T-helper 1 cell (primary cell): ENCODE data around the gene EFNA1.
"Not testable (repeated sequence)": the region's sequence is repeated elsewhere in the genome, so short reads cannot be mapped to it uniquely, and the experiment has no call there.

Source experiments
- DNase-seq, 5 donors: peaks; one replicate each; pipeline ENCODE4 v3.0.0-alpha.2; 2012 to 2020

Gene EFNA1

GRCh38 chr1:155160128-155160527 is 32.5 kb downstream of the EFNA1 start:
- no peak for DNase-seq

- not testable (repeated sequence) for DNase-seq
Measured at GRCh38 chr1:155162631-155163030, 35.0 kb downstream of the EFNA1 start.

GRCh38 chr1:155163785-155164184 is 36.1 kb downstream of the EFNA1 start:
- DNase-seq: not testable (repeated sequence)

- DNase-seq: not testable (repeated sequence)
Measured at GRCh38 chr1:155164625-155165024, 36.9 kb downstream of the EFNA1 start.

GRCh38 chr1:155166051-155166470 is 38.4 kb downstream of the EFNA1 start:
- DNase-seq: no peak

GRCh38 chr1:155166471-155167165 is 38.9 kb downstream of the EFNA1 start:
- no peak for DNase-seq

- peak; percentile 65 to 85 (median 80) for DNase-seq
Measured at GRCh38 chr1:155167166-155168104, 39.8 kb downstream of the EFNA1 start.

GRCh38 chr1:155168105-155168445 is 40.4 kb downstream of the EFNA1 start:
- DNase-seq: not testable (repeated sequence)

- no peak for DNase-seq
Measured at GRCh38 chr1:155168456-155169210, 41.0 kb downstream of the EFNA1 start.

GRCh38 chr1:155169541-155169940 is 41.9 kb downstream of the EFNA1 start:
- no peak for DNase-seq

GRCh38 chr1:155170101-155170785 is 42.6 kb downstream of the EFNA1 start:
- DNase-seq: no peak

GRCh38 chr1:155170806-155171205 is 43.1 kb downstream of the EFNA1 start:
- no peak for DNase-seq

GRCh38 chr1:155171836-155172731 is 44.4 kb downstream of the EFNA1 start:
- DNase-seq: no peak

GRCh38 chr1:155172732-155173477 is 45.2 kb downstream of the EFNA1 start, which contains the start of gene KRTCAP2:
Gene KRTCAP2 (minus strand): TSS chr1:155173304. CDS start chr1:155173224, 80 bp downstream.
- DNase-seq: peak; percentile 87 to 96 (median 92)

GRCh38 chr1:155173478-155174323 is 46.0 kb downstream of the EFNA1 start, which contains the start of gene TRIM46:
Gene TRIM46 (plus strand): TSS chr1:155173849. CDS start chr1:155173967, 118 bp downstream.
- DNase-seq: peak; percentile 42 to 76 (median 49)

GRCh38 chr1:155174324-155175280 is 46.9 kb downstream of the EFNA1 start:
- peak in 4 of 5 donors; percentile 39 to 74 (median 46) for DNase-seq

- no peak for DNase-seq
Measured at GRCh38 chr1:155175281-155175926, 47.7 kb downstream of the EFNA1 start.
